GM13977 (cell line): ENCODE measurements around the gene GPBAR1.

Experiments used
- DNase-seq: peaks from one replicate; pipeline ENCODE4 v3.0.0; 2012; ENCODE audit warnings: low spot score
- in situ Hi-C: fragments of 300-500 bp; cut with MboI; formaldehyde crosslinking; loops from one replicate; pipeline ENCODE4 v1.12.0; 2022; ENCODE audit warnings: low sequenced_read_pairs, low pct_unique_long_range_greater_than_20kb, mixed read lengths, inconsistent platforms; ENCODE audit not compliant: unreplicated experiment
- TF ChIP-seq, protein P1 (sequence below): IDR thresholded peaks from 2 replicates; pipeline ENCODE4 v1.5.1; 2012; ENCODE audit warnings: mild to moderate bottlenecking, control low read depth; ENCODE audit not compliant: insufficient read depth; ENCODE audit errors: extremely low read depth, missing control alignments

Gene GPBAR1

DNA sequence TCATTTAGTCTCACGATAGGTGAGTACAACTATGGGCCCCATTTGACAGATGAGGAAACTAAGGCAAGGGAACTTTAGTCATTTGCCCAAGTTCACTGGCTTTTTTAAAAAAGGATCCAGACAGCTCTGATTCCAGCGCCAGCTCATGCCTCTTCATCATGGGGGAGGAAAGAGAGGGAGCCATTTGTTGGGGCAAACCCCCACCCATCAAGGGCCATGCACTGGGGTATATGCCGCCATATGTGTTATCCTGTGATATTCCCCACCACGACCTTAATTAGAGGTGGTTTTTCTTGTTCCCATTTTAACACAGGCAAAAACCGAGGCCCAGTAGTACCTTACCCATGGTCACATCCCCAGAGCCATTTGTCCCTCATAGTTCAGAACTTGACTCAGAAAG lies 649 bp upstream of the GPBAR1 start:
- DNase-seq = no peak
- in situ Hi-C loops = no loop called here
- TF ChIP-seq, protein P1, sequence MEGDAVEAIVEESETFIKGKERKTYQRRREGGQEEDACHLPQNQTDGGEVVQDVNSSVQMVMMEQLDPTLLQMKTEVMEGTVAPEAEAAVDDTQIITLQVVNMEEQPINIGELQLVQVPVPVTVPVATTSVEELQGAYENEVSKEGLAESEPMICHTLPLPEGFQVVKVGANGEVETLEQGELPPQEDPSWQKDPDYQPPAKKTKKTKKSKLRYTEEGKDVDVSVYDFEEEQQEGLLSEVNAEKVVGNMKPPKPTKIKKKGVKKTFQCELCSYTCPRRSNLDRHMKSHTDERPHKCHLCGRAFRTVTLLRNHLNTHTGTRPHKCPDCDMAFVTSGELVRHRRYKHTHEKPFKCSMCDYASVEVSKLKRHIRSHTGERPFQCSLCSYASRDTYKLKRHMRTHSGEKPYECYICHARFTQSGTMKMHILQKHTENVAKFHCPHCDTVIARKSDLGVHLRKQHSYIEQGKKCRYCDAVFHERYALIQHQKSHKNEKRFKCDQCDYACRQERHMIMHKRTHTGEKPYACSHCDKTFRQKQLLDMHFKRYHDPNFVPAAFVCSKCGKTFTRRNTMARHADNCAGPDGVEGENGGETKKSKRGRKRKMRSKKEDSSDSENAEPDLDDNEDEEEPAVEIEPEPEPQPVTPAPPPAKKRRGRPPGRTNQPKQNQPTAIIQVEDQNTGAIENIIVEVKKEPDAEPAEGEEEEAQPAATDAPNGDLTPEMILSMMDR = no peak

DNA sequence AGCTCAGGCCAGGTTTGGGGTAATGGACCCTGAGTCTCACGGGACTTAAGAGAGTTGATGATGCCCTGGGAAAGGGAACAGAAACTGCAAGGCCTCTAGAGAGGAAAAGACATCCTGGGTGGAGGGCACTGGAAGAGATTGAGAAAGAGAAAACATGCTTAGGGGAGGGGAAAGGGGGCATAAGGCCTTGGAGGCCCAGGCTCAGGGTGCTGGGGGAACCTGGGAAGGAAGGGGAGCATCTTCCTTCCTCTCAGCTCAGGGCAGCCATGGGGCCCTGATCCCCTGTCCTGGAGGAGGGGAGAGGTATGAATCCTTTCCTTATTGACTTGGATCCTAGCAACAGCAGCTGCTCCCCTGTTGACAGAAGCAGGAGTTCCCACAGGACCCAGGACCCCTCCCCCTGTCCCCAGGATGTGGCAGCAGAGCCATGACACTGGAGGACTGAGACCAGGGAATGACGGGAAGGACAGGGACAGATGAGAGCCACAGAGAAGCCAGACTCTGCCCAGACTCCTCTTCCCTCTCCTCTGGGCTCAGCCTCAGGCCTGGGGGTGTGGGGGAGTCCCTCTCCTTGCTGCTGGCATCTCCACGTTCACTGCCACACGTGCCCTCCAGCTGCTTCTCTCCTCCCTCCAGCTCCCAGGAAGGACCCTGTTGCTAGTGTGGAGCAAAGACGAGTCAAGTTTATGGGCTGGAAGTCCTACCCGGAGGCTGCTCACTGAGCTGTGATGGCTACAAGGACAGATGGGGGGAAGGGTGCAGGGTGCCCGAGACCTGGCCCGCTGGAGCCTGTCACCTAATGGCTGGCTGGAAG lies 815 bp downstream of the GPBAR1 start:
- in situ Hi-C loops = no loop called here
- TF ChIP-seq, protein P1 = no peak
- no peak for DNase-seq

DNA sequence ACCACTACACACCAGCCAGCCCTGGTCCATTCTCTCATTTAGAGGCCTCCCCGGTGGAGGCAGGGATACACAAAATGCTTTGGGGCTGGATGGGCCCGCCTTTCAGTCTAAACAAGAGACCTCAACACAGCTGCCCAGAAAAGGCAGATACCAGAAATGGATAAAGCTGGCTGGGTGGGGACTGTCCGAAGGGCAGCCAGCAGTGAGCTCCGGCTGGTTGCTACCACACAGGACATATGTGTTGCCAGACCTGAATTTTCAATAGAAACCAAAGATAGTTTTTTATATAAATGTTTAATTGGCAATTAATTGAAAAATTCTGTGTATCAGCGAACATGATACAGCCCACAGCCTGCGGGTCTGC lies 1.4 kb downstream of the GPBAR1 start:
- in situ Hi-C loops = no loop called here
- TF ChIP-seq, protein P1 = no peak
- DNase-seq = no peak

DNA sequence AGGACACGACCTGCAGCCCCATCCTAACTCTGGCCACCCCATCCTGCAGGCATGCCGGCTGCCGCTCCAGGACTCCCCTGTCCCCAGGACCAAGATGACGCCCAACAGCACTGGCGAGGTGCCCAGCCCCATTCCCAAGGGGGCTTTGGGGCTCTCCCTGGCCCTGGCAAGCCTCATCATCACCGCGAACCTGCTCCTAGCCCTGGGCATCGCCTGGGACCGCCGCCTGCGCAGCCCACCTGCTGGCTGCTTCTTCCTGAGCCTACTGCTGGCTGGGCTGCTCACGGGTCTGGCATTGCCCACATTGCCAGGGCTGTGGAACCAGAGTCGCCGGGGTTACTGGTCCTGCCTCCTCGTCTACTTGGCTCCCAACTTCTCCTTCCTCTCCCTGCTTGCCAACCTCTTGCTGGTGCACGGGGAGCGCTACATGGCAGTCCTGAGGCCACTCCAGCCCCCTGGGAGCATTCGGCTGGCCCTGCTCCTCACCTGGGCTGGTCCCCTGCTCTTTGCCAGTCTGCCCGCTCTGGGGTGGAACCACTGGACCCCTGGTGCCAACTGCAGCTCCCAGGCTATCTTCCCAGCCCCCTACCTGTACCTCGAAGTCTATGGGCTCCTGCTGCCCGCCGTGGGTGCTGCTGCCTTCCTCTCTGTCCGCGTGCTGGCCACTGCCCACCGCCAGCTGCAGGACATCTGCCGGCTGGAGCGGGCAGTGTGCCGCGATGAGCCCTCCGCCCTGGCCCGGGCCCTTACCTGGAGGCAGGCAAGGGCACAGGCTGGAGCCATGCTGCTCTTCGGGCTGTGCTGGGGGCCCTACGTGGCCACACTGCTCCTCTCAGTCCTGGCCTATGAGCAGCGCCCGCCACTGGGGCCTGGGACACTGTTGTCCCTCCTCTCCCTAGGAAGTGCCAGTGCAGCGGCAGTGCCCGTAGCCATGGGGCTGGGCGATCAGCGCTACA lies 2.1 kb downstream of the GPBAR1 start:
- TF ChIP-seq, protein P1 = no peak
- in situ Hi-C loops = no loop called here
- no peak for DNase-seq

GRCh38 chr2:218263817-218264641 lies 3.2 kb downstream of the GPBAR1 start:
- in situ Hi-C loops = no loop called here
- TF ChIP-seq, protein P1 = peak; percentile 0

More at GRCh38 chr2:218263817-218264641, 3.2 kb downstream of the GPBAR1 start:
- no peak for DNase-seq
